Measurements from ENCODE around the gene FRG2.
"Not testable (repeated sequence)": the region's sequence is repeated elsewhere in the genome, so short reads cannot be mapped to it uniquely, and the experiment has no call there.

Gene FRG2

GRCh38 chr4:190014771-190015537 is 12.1 kb downstream of the FRG2 start:
- H3K9me3 ChIP-seq, result peaks cover 55% of the 10 kb centered on the region
- TF ChIP-seq Cebpa-rat (IDR thresholded peaks at IDR 0.05), result no peak
- no peaks in the 10 kb centered on the region for H3K27me3 ChIP-seq
- H3K36me3 ChIP-seq, result no peaks in the 10 kb centered on the region
- H3K9ac ChIP-seq, result no peak overlapping the region
- H3K4me1 ChIP-seq, result no peaks in the 10 kb centered on the region
- H3K27ac ChIP-seq, result no peak overlapping the region
- H3K4me3 ChIP-seq, result no peak overlapping the region
- no peaks in the 10 kb centered on the region for H4K20me1 ChIP-seq
- H3K4me2 ChIP-seq, result no peak overlapping the region

- not testable (repeated sequence) for H3K27me3 ChIP-seq, H3K4me3 ChIP-seq, H3K4me1 ChIP-seq, H3K9ac ChIP-seq, H4K20me1 ChIP-seq, H3K27ac ChIP-seq, H3K9me3 ChIP-seq, H3K36me3 ChIP-seq, H3K4me2 ChIP-seq
These were observed 37.1 kb downstream of the FRG2 start for GRCh38 chr4:189989941-189990340.

- no peak for TF ChIP-seq Cebpa-rat (IDR thresholded peaks at IDR 0.05)
- no peak overlapping the region for H3K4me2 ChIP-seq
These were observed 38.1 kb downstream of the FRG2 start for GRCh38 chr4:189988877-189989431.

GRCh38 chr4:189985651-189986243 is 41.3 kb downstream of the FRG2 start:
- not testable (repeated sequence) for H3K4me1 ChIP-seq, H3K27ac ChIP-seq, H3K9me3 ChIP-seq, H3K4me3 ChIP-seq, H3K36me3 ChIP-seq, H3K9ac ChIP-seq, H3K27me3 ChIP-seq, H4K20me1 ChIP-seq, H3K4me2 ChIP-seq

More at GRCh38 chr4:189988877-189989431, 38.1 kb downstream of the FRG2 start:
- no peaks in the 10 kb centered on the region for H3K27me3 ChIP-seq
- H3K9ac ChIP-seq, result no peak overlapping the region
- H3K9me3 ChIP-seq, result no peaks in the 10 kb centered on the region
- H3K27ac ChIP-seq, result no peak overlapping the region
- no peak overlapping the region for H3K4me3 ChIP-seq
- H3K36me3 ChIP-seq, result no peaks in the 10 kb centered on the region
- no peaks in the 10 kb centered on the region for H3K4me1 ChIP-seq
- no peaks in the 10 kb centered on the region for H4K20me1 ChIP-seq

GRCh38 chr4:189984661-189985060 is 42.4 kb downstream of the FRG2 start:
- not testable (repeated sequence) for H3K4me2 ChIP-seq, H3K27ac ChIP-seq, H3K27me3 ChIP-seq, H3K36me3 ChIP-seq, H4K20me1 ChIP-seq, H3K4me3 ChIP-seq, H3K9me3 ChIP-seq, H3K9ac ChIP-seq, H3K4me1 ChIP-seq

- not testable (repeated sequence) for H3K9ac ChIP-seq, H3K27ac ChIP-seq, H3K9me3 ChIP-seq, H3K4me1 ChIP-seq, H3K4me3 ChIP-seq, H3K4me2 ChIP-seq, H4K20me1 ChIP-seq, H3K27me3 ChIP-seq, H3K36me3 ChIP-seq
These were observed 43.0 kb downstream of the FRG2 start for GRCh38 chr4:189983916-189984526.

GRCh38 chr4:189981970-189982369 is 45.1 kb downstream of the FRG2 start:
- H4K20me1 ChIP-seq, result no peaks in the 10 kb centered on the region
- H3K27ac ChIP-seq, result no peak overlapping the region
- H3K4me2 ChIP-seq, result no peak overlapping the region
- no peaks in the 10 kb centered on the region for H3K4me1 ChIP-seq
- no peak overlapping the region for H3K4me3 ChIP-seq
- no peaks in the 10 kb centered on the region for H3K27me3 ChIP-seq
- H3K9ac ChIP-seq, result no peak overlapping the region
- no peaks in the 10 kb centered on the region for H3K9me3 ChIP-seq
- no peak for TF ChIP-seq Cebpa-rat (IDR thresholded peaks at IDR 0.05)
- H3K36me3 ChIP-seq, result no peaks in the 10 kb centered on the region

GRCh38 chr4:189980292-189980691 is 46.8 kb downstream of the FRG2 start:
- H3K4me3 ChIP-seq, result not testable (repeated sequence)

GRCh38 chr4:189979196-189980047 is 47.6 kb downstream of the FRG2 start:
- no peak for TF ChIP-seq Cebpa-rat (IDR thresholded peaks at IDR 0.05)
- H4K20me1 ChIP-seq, result no peaks in the 10 kb centered on the region

More at GRCh38 chr4:189980292-189980691, 46.8 kb downstream of the FRG2 start:
- not testable (repeated sequence) for H3K27me3 ChIP-seq, H3K9ac ChIP-seq, H4K20me1 ChIP-seq, H3K4me1 ChIP-seq, H3K27ac ChIP-seq, H3K9me3 ChIP-seq, H3K36me3 ChIP-seq, H3K4me2 ChIP-seq

More at GRCh38 chr4:189979196-189980047, 47.6 kb downstream of the FRG2 start:
- no peak overlapping the region for H3K4me2 ChIP-seq
- H3K36me3 ChIP-seq, result no peaks in the 10 kb centered on the region
- H3K27me3 ChIP-seq, result no peaks in the 10 kb centered on the region
- H3K9me3 ChIP-seq, result no peaks in the 10 kb centered on the region
- H3K27ac ChIP-seq, result no peak overlapping the region
- no peak overlapping the region for H3K4me3 ChIP-seq
- no peaks in the 10 kb centered on the region for H3K4me1 ChIP-seq
- no peak overlapping the region for H3K9ac ChIP-seq
